ENCODE measurements around the gene FASTK.

Gene FASTK

GRCh38 chr7:151116603-151117440 lies 36.2 kb upstream of the FASTK start:
- DNase-seq = no peak

- no peak for DNase-seq
These were observed 35.3 kb upstream of the FASTK start for GRCh38 chr7:151115836-151116418.

DNA sequence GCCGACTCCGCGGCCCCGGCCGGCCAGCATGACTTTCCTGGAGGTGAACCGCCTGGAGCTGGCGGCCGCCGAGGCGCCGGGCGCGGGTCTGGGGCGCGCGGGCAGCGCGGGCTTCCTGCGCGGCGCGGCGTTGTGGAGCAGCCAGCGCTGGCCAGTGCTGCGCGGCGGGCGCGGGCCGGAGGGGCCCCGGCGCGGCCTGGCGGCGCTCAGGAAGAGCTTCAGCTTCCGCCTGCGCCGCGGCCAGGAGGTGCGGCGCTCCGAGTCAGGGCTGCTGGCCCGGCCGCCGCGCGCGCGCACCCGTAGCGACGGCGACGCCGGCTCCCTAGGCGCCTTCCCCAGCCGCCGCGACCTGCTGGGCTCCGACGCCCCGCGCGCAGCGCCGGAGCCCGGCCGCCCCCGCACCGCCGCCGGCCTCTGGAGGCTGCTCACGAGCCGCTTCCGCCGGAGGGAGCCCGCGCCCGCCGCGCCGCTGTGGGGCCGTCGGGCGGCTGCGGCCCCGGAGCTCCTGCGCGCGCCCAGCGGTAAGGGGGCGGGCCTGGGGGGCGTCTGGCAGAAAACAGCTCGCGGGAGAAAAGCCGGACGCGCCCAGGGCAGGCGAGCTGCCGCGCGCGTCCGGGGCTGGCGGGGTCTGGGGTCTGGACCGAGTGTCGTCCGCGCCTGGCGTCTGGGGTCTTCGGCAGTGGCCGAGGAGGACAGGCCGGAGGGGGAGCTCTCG lies 34.7 kb upstream of the FASTK start:
- no peak for DNase-seq

- no peak for DNase-seq
These were observed 33.8 kb upstream of the FASTK start for GRCh38 chr7:151114151-151115090.

GRCh38 chr7:151113344-151114150 lies 32.9 kb upstream of the FASTK start:
- no peak for DNase-seq

GRCh38 chr7:151110941-151111645 lies 30.5 kb upstream of the FASTK start:
- DNase-seq = no peak

GRCh38 chr7:151110236-151110940 lies 29.8 kb upstream of the FASTK start:
- DNase-seq = no peak

DNA sequence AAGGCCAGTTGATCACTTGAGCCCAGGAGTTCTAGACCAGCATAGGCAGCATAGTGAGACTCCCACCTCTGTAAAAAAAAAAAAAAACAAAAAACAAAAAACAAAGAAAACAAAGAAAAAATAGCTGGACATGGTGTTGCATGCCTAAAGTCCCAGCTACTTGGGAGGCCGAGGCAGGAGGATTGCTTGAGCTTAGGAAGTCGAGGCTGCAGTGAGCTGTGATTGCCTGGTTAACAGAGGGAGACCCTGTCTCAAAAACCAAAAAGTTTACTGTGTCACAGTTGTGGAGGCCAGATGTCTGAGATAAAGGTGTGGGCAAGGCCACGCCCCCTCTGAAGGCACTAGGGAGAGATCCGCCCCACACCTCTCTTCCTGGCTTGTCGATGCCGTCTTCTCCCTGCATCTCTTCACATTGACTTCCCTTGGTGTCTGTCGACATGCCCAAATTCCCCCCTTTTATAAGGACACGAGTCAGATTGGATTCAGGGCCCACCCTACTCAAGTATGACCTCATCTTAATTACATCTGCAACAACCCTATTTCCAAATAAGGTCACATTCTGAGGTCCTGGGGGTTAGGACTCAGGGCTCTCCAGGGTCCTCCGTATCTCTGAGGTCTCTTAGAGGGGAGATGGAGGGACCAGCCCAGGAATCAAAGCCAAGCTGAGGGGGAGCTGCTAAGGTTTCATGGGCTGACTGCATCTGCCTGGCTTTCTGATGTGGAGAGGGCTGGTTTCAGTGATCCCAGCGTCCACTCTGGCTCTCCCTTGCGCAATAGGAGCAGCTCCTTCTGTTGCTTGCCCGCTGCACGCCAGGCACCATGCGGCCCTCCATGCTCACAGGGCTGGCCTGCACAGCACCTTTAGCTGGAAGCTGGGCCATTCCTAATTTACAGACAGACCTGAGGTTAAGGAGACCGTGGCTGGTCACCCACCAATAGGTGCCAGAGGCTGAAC lies 28.8 kb upstream of the FASTK start:
- DNase-seq = no peak

- DNase-seq = no peak
These were observed 27.3 kb upstream of the FASTK start for GRCh38 chr7:151107882-151108281.

DNA sequence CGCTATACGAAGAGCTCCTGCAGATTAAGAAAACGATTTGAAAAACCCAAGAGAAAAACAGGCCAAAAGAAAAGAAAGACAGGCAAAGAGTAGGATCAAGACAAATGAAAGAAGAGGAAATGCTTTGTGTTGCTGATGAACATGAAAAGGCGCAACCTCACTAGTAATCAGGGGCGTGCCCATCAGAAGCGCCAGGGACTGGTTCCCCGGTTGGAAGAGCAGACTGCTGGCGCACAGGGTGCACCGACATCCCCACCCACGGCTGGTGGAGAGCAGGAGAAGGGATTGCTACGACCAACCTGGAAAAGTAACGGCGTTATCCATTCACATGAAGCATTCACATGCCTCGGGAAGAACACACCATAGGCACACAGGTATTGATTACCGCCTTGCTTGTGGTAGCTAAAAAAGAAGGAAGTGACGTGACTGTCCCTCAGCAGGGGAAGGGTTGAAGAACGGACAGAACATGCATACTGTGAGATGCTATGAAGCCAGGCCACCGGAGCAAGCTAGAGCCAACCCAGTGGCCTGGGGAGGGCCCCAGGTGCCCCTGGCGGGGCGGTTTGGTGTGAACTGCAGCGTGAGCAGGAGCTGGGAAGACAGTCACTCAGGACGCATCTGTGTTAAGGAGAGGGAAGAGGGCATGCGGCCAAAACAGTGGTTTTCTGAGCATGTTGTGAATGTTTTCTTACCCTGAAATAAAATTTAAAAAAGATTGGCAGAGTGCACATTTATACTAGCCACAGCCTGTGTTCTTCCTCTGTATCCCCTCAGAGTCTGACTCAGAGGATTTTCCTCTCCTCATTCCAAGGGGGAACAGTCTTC lies 24.0 kb upstream of the FASTK start:
- DNase-seq = no peak

- no peak for DNase-seq
These were observed 23.4 kb upstream of the FASTK start for GRCh38 chr7:151103973-151104372.

DNA sequence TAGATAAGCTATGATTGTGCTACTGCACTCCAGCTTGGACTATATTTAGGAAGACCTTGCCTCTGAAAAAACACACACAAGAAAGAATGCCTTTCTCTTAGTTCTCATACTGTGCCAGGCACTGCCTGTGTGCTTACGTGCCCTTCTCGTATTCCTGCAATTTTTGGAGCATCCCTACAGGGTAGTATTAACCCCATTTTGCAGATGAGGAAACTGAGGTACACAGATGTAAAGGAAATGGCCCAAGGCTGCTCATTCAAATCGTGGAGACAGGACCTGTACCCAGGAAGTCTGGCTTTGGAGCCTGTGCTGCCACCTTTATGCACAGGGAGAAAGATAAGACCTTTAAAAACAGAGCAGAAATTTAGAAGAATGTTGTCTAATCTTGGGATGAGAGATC lies 22.4 kb upstream of the FASTK start:
- no peak for DNase-seq

GRCh38 chr7:151101621-151102396 lies 21.2 kb upstream of the FASTK start:
- no peak for DNase-seq

DNA sequence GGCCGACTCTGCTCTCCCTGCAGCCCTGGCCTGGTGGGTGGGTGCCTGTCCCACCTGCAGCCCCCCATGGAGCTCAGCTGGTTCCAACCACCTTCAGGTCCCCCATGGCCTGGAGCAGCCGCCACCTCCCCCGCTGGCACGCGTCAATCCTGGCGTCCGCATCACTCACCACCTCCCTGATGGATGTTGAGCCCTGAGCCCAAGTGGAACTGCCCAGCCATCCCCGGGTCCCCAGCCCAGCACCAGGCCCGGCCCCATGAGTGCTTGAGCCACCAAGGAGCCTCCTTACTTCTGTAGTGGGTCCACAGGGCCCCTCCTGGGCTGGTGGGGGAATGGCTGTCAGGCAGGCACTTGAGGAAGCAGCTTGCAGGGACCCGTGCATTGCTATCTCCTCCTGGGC lies 20.3 kb upstream of the FASTK start:
- no peak for DNase-seq

DNA sequence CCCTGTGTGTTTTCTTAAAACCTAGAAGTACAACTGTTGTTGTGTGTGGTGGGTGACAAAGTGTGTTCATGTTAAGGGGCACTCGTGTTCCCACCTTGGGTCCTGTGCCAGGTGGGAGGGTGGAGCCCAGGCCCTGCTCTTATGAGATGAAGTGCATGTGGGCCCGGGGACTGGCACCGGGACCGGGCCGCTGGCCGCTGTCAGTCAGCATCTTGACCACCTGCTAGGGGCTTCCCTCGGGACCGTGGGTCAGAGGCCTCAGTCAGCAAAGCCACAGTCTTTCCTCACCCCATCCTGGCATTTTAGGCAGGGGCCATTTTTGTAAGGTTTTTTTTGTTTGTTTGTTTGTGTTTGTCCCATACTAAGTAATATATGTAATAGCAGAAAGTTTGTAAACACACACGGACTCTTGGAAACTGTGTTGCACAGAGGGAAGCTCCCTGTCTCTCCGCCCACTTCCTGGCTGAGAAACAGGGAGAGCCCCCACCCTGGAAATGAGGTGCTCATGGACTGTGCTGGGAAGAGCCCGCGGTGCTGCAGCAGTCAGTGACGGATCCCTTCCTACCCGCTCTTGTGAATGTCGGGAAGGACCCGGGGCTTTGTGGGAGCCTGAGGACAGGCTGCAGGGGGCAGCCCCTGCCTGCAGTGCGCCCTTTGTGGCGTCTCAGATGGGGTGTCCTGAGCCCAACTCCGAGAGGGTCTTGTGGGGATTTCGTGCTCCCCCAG lies 19.0 kb upstream of the FASTK start:
- no peak for DNase-seq

GRCh38 chr7:151095828-151096475 lies 15.3 kb upstream of the FASTK start:
- DNase-seq = no peak
